CD4-positive, alpha-beta T cell treated with Interleukin-6 at 100 ng/mL for 8 hours (primary cell): ENCODE results near the gene SNX20.

Source experiments
- DNase-seq: peaks from one replicate; pipeline ENCODE4 v3.0.0-alpha.2; 2020; ENCODE audit warnings: mixed read lengths, low spot score

Gene SNX20

DNA sequence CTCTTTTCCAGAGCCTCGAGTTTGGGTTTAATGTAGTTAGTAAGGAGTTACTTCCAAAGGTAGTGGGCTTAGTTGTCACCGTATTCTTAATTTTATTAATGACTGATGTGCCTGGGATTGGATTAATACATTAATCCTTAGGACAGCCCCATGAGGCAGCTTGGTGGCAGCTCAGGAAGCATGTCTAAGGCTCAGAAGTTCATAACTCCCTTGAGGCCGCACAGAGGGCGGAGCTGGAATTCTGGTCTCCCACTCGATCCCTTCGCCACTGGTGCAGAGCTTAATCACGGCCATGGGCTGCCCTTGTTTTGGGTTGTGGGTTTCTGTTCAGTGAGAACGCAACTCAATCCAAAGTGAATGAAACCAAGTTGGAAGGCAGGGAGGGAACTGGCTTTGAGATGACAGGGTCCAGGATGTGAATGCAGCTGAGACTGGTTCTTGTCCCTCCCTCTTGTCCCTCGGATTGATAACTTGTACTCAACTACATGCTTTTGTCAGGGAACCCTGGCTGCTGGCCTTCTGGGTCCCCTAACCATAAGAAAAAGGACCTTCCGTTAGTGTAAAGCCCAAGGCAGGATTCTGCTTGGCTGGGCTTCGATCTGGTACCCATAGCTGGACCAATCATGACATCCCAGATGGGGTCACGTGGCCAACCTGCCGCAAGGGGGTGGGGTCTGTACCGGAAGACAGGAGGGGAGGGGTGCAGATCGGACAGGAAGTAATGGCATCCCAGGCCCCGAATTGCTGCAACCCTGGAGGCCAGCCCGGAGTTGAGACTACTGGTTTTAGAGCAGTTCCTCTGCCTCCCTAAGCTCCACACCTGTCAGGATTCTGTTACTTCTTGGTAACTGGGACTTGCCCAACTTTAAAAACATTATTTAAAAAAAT is 45.4 kb downstream of the SNX20 start:
- no peak for DNase-seq

DNA sequence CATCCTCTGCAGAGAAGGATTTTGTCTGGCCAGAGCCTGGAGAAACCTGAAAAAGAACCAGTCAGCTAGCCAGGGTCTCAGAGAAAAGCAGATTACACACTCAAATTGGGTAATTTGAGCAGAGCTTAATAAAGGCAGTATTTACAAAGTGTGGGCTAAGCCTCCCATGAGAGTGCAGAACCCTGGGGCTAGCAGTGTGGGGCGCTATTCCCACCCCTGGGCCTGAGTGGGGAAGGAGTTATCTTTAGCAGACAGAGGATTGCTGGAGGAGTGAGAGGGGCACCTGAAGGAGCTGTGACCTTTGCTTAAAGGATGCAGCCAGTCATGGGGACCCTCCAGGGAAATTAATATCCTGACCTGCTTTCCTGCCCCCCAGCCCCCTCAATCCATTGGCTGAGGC is 46.2 kb downstream of the SNX20 start:
- DNase-seq = no peak

DNA sequence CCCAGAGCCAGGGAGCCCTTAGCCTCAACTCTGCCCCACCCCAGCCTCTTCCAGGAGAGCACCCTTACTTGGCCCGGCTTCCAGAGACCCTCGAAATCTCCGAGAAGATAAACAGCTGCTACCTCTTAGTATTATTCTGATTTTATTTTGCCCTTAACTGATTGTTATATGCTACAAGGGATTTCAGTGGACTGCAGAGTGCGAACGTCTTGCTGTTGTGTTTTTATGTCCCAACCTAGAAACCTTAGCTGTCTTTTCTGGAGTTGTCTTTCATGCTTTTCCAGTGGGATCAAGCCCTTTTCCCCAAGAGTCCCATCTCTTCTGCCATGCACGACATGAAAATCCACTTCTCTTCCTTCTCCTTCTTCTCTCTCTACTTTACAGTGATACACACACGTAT is 47.0 kb downstream of the SNX20 start:
- no peak for DNase-seq

DNA sequence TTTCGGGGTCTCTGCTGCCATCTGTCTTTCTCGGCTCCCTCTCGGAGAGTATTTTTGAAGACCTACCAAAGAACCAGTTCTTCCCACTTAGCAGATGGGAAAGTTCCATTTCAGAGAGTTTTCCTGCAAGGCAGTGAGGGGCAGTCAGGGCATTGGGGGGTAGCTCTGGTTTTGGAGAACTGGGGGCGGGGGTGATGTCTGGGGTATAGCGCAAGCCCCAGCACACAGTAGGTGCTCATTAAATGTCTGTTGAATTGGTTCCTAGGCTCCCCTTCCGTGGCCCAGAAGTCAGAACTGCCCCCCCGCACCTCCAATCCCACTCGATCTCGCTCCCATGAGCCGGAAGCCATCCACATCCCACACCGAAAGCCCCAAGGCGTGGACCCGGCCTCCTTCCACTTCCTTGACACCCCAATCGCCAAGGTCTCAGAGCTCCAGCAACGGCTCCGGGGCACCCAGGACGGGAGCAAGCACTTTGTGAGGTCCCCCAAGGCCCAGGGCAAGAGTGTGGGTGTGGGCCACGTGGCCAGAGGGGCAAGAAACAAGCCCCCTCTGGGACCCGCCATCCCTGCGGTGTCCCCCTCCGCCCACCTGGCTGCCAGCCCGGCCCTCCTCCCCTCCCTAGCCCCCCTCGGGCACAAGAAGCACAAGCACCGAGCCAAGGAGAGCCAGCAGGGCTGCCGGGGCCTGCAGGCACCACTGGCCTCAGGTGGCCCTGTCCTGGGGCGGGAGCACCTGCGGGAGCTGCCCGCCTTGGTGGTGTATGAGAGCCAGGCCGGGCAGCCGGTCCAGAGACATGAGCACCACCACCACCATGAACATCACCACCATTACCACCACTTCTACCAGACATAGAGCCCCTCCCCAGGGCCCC is 47.9 kb downstream of the SNX20 start:
- no peak for DNase-seq

DNA sequence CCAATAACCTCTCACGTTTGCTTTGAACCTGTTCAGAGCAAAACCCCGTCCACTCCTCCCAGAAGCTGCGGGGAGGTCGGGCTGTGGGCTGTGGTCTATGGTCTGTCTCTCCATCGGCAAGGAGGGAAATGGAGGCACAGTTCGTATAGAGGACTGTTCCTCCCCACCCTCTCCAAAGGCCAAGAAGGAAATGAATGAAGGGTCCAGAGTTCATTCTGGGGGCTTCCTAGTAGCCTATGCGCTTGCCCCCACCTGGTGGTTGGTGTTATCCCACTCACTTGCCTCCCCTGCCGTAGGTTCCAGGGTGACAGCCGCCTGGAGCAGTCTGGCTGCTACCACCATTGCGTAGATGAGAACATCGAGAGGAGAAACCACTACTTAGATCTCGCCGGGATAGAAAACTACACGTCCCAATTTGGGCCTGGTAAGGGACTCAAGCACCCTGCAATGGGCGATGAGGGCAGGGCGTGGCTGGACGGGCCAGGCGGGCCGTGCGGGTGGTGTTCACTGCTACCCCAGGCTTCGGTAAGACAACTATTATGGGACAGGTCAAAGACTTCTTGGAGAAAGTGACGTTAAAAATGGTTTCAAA is 49.0 kb downstream of the SNX20 start:
- DNase-seq = no peak

DNA sequence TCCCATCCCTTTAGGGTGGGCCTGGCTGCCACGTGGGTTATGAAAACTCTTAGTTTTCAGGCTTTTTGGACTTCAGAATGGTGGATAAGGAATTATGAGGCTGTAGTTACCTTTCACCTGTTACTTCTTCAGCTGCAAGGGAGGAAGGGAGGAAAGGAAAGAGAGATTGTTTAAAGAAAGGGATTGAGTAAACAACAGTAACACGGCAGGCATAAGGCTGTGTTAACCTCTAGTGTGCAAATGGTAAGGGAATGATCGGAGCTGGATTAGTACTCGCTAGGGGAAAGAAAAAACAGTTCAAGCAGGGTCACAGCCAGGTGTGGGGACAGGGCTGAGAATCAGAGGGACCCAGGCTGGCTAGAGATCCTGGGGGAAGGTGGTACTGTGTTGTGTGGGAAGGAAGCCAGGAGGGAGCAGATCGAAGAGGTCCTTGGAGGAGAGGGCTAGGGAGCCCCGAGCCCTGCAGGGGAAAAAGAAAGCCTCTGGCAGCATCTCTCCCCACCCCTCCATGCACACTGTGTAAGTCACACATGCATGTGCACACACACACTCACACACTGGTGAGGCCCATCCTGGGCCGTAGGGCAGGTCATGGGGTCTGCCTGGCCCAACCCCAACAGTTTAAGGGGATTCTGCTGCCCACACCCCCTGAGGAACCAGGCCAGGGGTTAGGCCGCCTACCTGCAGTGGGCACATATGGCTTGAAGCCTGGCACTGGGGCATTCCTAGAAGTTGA is 49.7 kb downstream of the SNX20 start:
- no peak for DNase-seq

DNA sequence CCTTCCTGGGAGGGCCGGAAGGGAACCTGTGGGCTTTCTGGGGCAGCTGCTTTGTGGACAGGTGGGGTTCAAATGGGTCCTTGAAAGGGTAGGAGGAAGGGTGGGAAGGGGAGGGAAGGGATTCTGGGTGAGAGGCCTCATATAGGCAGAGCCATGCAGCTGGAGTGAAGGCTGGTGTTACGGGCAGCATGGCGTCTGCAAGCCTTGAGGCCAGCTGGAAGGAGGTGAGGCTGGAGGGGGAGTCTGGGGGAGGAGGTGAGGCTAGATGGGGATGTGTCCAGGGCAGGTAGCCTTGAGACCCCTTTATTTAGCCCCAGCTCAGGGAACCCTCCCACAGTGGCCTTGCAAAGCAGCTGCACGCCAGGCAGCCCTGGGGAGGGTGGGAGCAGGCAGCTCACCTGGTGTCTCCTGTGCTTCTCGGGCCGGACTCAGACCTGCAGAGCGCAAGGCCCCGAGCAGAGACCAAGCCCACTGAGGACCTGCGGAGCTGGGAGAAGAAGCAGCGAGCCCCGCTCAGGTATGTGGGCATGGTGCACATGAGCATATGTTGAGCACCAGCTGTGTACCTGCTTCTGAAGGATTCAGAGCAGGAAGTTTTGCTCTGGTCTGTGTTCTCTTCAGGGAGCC is 50.6 kb downstream of the SNX20 start:
- no peak for DNase-seq

DNA sequence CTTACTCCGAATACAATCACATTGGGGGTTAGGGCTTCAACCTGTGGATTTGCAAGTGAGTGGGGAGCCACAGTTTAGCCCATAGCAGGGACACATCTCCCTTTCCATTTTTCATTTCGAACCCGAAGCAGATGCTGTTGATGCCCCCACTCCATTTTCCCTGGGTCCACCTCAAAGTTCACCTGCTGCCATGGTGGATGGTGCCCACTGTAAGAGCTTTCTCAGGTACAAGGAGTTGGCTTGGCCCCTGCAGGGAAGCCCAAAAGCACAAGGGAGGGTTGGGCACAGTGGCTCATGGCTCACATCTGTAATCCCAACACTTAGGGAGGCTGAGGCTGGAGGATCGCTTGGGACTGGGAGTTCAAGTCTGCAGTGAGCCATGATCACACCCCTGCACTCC is 51.8 kb downstream of the SNX20 start:
- no peak for DNase-seq

DNA sequence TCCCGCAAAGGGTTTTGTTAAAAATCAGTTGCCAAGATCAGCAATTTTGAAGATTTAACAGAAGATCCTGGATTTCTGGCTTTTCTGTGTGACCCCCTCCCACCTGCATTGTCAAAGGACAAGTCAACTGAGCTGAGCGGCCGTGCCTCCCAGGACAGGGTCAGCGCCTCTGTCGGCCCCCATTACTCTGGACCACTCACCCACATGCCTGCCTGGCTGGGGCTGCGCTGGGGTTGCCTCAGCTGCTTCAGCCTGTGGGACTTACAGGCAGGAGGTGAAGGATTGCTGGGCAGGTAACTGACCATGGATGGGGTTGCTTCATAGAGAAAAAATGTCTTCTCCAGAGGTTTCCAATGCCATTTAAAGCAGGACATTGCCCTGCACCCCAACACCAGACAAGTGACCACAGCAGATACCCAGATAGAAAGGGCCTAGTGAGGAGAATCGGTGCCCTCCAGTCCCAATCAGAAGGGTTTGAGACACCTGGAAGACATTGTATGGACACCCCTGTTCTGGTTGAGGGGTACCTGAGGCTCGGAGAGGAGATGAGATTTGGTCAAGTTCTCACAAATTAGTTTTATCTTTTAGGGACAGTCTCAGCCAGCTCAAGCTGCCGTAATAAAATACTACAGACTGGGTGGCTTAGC is 52.8 kb downstream of the SNX20 start:
- no peak for DNase-seq

DNA sequence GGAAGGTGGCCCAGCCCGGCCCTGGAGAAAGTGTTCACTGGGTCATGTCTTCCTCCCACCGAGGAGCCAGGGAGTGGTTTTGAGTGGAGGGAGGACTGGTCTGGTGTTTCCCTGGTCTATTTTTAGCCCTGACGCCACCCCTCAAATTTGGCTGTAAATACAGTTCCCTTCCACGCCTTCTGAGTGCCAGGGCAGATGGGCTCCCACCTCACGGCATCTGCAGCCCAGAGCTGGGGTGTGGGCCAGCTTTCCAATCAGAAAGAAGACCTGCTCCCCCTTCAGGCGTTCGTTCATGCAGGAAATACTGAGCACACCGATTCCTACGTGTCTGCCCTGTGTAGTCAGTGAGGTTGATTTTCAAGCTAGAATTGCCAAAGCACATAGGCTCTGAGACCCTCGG is 53.7 kb downstream of the SNX20 start:
- peak; percentile 55 for DNase-seq

DNA sequence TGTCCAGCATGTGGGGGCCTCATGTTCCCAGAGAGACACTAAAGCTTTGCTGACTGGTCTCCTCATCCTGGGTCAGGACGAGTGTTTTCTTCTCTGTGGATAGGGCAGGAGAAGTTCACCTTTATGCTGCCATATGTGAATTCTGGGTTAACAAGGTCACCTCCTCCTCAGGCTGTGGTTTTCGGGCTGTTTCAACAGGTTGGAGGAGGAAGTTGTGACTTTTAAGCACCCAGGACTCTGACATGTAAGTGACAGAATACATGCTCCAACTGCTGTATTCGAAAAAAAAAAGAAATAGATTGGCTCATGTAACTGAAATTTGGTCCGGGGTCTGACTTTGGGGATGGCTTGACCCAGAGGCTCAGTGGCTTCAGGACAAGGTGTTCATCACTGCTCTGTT is 54.2 kb downstream of the SNX20 start:
- peak; percentile 33 for DNase-seq

DNA sequence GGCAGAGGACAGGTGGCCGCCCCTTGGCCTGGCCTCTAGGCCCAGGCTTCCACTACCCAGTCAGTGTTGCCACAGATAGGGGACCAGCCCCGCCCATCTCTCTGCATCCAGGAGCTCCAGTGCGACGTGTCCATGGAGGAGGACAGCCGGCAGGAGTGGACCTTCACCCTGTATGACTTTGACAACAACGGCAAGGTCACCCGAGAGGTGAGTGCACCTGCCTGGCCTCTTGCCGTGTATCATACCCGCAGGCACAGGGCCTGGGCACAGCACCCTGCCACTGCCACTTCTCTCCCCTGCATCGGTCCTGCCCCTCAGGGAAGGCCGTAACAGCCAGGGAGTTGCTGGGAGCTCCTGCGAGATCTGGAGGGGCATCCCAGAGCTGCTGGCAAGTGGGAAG is 55.7 kb downstream of the SNX20 start:
- no peak for DNase-seq

DNA sequence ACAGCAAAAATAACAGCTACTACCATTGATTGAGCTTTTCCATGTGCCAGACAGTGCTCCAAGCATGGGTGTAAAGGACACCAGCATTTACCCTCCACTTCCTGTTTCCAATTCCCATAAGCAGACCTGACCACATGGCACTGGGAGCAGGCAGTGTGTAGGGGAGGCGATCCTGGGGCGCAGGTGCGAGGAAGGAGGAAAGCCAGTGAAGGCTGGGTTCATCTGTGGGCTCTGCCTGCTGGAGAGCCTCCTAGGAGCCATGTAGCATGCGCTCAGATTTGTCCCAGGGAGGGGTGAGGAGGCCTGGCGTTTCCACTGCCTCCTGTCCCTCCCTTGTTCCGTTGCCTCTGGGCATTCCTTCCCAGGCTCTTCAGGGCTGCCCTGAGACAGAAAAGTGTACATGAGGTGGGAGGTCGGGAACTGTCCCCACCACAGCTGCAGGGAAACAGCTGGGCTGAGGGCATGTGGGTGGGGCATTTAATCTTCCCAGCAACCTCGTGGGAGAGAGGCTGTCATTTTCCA is 56.6 kb downstream of the SNX20 start:
- no peak for DNase-seq

DNA sequence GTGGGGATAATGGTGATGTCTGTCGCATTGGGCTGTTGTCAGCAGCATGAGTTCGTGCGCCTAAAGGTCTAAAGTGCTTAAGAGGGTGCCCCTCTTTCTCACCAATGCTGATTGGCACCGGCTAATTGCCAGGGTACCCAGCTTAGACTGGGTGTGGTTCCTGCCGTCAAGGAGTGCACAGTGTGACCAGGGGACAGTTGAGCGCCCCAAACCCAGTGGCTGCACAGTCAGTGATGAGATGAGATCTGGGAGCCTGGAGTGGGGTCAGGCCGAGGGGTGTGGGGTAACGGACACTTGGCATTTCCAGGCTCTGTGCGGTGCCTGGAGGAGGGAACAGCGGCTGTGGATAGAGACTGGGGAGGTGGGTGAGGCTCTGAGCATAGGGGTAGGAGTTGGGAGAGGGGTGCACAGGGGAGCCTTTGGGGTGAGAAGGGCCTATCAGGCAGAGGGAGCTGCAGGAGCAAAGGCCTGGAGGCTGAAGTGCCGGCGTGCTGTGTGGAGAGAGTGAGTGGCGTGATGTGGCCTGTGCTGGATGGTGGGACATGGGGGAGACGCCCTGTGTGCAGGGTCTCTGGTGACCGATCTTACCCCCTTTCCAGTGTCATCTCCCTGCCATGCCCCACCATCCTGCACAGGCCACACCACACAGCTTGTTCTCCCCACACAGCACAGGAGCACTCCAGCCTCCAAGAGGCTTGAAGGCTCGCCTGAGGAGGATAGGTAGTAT is 58.3 kb downstream of the SNX20 start:
- no peak for DNase-seq

DNA sequence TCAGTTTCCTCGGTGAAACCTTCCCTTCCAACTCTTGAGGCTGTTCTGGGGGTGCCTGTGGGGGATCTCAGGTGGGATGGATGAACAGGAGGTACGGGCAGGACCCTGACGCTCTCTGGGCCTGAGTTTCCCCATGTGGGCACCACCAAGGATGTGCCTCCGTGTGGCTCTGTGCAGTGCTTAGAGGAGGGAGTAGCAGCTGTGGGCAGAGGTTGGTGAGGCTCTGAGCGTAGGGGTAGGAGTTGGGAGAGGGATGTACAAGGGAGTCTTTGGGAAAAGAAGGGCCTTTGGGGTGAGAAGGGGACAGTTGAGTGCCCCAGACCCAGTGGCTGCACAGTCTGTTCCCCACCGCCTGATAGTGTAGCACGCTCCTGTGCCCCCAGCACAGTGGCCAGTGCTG is 59.1 kb downstream of the SNX20 start:
- no peak for DNase-seq
